Lower leg skin (tissue), 4 donors: ENCODE measurements around the gene MEPCE. TPM values are rescaled to one million over a fixed set of nuclear protein-coding genes. Genes with fewer than 3 reads are reported as not detected.
A peak's percentile ranks its signal among the peaks of the same experiment; 100 is the strongest.
"Not testable (repeated sequence)": the region's sequence is repeated elsewhere in the genome, so short reads cannot be mapped to it uniquely, and the experiment has no call there.

Experiments
- DNase-seq, 2 donors: peaks; one replicate each; pipeline ENCODE4 v3.0.0-alpha.2; 2019; ENCODE audit warnings: low spot score in 2 of 2
- H3K4me3 ChIP-seq: fragments of 200-600 bp; sonication (generic); 2 replicates; pipeline ENCODE4 v1.5.1; 2017; ENCODE audit warnings: mild to moderate bottlenecking, low read depth; ENCODE audit not compliant: poor library complexity, severe bottlenecking
- CTCF ChIP-seq, 3 donors: fragments of 450-650 bp; IDR thresholded peaks; one replicate each; pipeline ENCODE4 v1.5.1; 2016; ENCODE audit warnings: antibody characterized with exemption in 3 of 3, mild to moderate bottlenecking in 3 of 3, moderate library complexity in 2 of 3
- POLR2A ChIP-seq, 2 donors: fragments of 450-650 bp; IDR thresholded peaks; one replicate each; pipeline ENCODE4 v1.6.1; 2016 to 2017; ENCODE audit warnings: antibody characterized with exemption in 2 of 2, mild to moderate bottlenecking in 1 of 2, moderate library complexity in 1 of 2
- WGBS, 2 donors: methylation state at CpG; one replicate each; pipeline ENCODE4 v1.1.5; 2018; 5-methylcytosine and 5-hydroxymethylcytosine counted together
- intact Hi-C: fragments of 100-400 bp; cut with DNase I; formaldehyde crosslinking; loops from one replicate; pipeline ENCODE4 v1.15.0; 2023; ENCODE audit warnings: low total_unique reads
- total RNA-seq, 4 donors: library from RNA; depleted of rRNA; stranded (reverse); fragments of >200 nt; gene quantifications; one replicate each; pipeline ENCODE4 v1.1.0, GENCODE V29; 2016

Gene MEPCE
- total RNA-seq, 4 donors from 2014 or later, result 26.1 to 54.4 (median 37.4) TPM

GRCh38 chr7:100444311-100445278 is 15.0 kb downstream of the MEPCE start:
- TF ChIP-seq POLR2A (IDR thresholded peaks at IDR 0.05), result no peak
- peak in 1 of 3 donors; percentile 37 for TF ChIP-seq CTCF (IDR thresholded peaks at IDR 0.05)
- 31 to 56% methylated on average over 14 of the region's 14 CpGs for WGBS, 2 donors
- DNase-seq, result no peak
- no peak overlapping the region for H3K4me3 ChIP-seq
- intact Hi-C loops, result no loop called here

- WGBS, 2 donors, result 47 to 80% methylated on average over 2 of the region's 2 CpGs
- no peak overlapping the region for H3K4me3 ChIP-seq
- intact Hi-C loops, result no loop called here
- DNase-seq, result no peak
- TF ChIP-seq CTCF (IDR thresholded peaks at IDR 0.05) (no peak), POLR2A (IDR thresholded peaks at IDR 0.05) (no peak)
Observed at GRCh38 chr7:100446040-100446439, 16.4 kb downstream of the MEPCE start.

- H3K4me3 ChIP-seq, DNase-seq, intact Hi-C loops: not testable (repeated sequence)
- 93 to 97% methylated on average over 8 of the region's 8 CpGs for WGBS, 2 donors
Observed at GRCh38 chr7:100447363-100447762, 17.7 kb downstream of the MEPCE start.

GRCh38 chr7:100449190-100449795 is 19.7 kb downstream of the MEPCE start:
- intact Hi-C loops, result no loop called here

GRCh38 chr7:100452513-100452912 is 22.9 kb downstream of the MEPCE start:
- no peak for DNase-seq
- 69 to 70% methylated on average over 3 of the region's 3 CpGs for WGBS, 2 donors
- no peak for TF ChIP-seq CTCF (IDR thresholded peaks at IDR 0.05)
- H3K4me3 ChIP-seq, result no peak overlapping the region
- intact Hi-C loops, result no loop called here

More at GRCh38 chr7:100449190-100449795, 19.7 kb downstream of the MEPCE start:
- no peak for TF ChIP-seq POLR2A (IDR thresholded peaks at IDR 0.05)
- no peak for DNase-seq
- WGBS, 2 donors, result 88 to 92% methylated on average over 13 of the region's 13 CpGs
- H3K4me3 ChIP-seq, result no peak overlapping the region

GRCh38 chr7:100453854-100454253 is 24.2 kb downstream of the MEPCE start:
- 93 to 94% methylated on average over 8 of the region's 8 CpGs for WGBS, 2 donors
- H3K4me3 ChIP-seq, intact Hi-C loops, DNase-seq: not testable (repeated sequence)

GRCh38 chr7:100455206-100455605 is 25.6 kb downstream of the MEPCE start:
- TF ChIP-seq CTCF (IDR thresholded peaks at IDR 0.05) (no peak), POLR2A (IDR thresholded peaks at IDR 0.05) (no peak)
- DNase-seq, result no peak
- intact Hi-C loops, result no loop called here
- H3K4me3 ChIP-seq, result no peak overlapping the region
- WGBS, 2 donors, result 77 to 79% methylated on average over 3 of the region's 3 CpGs
